A673 (cell line): ENCODE measurements around the gene GAS7.

Experiments used
- EZH2 ChIP-seq: fragments of 200-600 bp; sonication (generic); IDR thresholded peaks from 2 replicates; pipeline ENCODE4 v1.6.1; 2017; ENCODE audit warnings: borderline replicate concordance, low read depth, mild to moderate bottlenecking, mixed read lengths, antibody characterized with exemption, low read length; ENCODE audit not compliant: poor library complexity, severe bottlenecking
- TF ChIP-seq, protein P1 (sequence below): fragments of 300-800, 200-600 bp; sonication (generic); conservative IDR thresholded peaks from 2 replicates; pipeline ENCODE4 v1.5.1; 2017; ENCODE audit warnings: low read depth, mild to moderate bottlenecking, antibody characterized with exemption, low read length, moderate library complexity, mixed read lengths

DNA sequence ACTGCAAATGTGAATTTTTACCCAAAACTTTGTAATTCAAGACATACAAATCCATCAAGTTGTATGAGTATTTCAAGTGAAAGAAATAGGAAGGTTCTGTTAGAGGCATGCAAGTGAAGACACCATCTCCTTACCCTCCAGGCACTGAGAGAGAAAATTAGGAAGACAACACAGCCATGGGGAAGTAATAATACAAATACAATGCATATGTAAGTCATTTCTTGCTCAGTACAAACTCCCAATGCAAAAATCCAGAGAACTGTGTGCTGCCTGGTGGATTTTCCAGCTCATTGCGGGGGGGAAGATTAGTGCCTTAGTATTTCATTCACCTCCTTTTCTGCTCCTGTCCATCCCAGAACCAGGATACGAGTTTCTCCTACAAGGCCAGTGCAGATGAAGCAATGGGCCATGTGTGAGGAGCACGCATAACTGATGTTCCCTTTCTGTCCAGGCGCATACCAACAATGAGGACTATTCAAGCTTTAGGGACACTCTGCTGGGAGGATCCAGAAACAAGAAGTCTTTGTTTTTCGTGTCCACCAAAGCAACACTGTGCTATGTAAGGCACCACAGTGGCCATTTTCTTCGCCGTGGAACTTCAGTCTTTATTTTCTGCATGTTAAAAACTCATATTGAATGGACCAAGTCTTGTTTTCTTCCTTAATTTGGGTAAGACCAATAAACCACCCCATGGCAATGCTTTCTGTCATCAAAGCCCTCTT lies 149.6 kb downstream of the GAS7 start:
- TF ChIP-seq, protein P1, sequence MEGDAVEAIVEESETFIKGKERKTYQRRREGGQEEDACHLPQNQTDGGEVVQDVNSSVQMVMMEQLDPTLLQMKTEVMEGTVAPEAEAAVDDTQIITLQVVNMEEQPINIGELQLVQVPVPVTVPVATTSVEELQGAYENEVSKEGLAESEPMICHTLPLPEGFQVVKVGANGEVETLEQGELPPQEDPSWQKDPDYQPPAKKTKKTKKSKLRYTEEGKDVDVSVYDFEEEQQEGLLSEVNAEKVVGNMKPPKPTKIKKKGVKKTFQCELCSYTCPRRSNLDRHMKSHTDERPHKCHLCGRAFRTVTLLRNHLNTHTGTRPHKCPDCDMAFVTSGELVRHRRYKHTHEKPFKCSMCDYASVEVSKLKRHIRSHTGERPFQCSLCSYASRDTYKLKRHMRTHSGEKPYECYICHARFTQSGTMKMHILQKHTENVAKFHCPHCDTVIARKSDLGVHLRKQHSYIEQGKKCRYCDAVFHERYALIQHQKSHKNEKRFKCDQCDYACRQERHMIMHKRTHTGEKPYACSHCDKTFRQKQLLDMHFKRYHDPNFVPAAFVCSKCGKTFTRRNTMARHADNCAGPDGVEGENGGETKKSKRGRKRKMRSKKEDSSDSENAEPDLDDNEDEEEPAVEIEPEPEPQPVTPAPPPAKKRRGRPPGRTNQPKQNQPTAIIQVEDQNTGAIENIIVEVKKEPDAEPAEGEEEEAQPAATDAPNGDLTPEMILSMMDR, result no peak
- no peak for TF ChIP-seq EZH2
